K562 (cell line): ENCODE results near the gene PTPRG. TPM values are rescaled to one million over a fixed set of nuclear protein-coding genes. Genes with fewer than 3 reads are reported as not detected.

ENCODE experiments used
- ATAC-seq: fragments of 200-7000 bp; cut with Tn5 transposase; 3 replicates; pipeline ENCODE4 v1.9.1; 2020; ENCODE audit warnings: moderate library complexity
- BruUV-seq: library from RNA; stranded (reverse); fragments of 400-500 nt; replicated peaks from 2 replicates; lab custom pipeline; 2021; lab: Mats Ljungman, UMichigan
- CTCF ChIA-PET: fragments of 300-600 bp; formaldehyde crosslinking; extraction: SDS; loops from one replicate; lab custom pipeline; 2021; ENCODE audit warnings: low intra/inter-chr PET ratio; lab: Yijun Ruan, JAX
- POLR2A ChIA-PET: fragments of 300-600, 350-650 bp; sonication (Branson Sonifier 250); formaldehyde crosslinking; extraction: SDS; loops from one replicate; lab custom pipeline; 2021; ENCODE audit warnings: antibody characterized with exemption, inconsistent platforms; lab: Yijun Ruan, JAX
- DNase-seq, 4 experiments: peaks; one replicate each; pipeline versions ENCODE4 v3.0.0 to v3.0.0-alpha.2; 2011 to 2018; ENCODE audit warnings: low spot score in 3 of 4, mixed read lengths in 3 of 4; ENCODE audit errors: extremely low read depth in 1 of 4
- FAIRE-seq: peaks from 2 replicates; lab custom pipeline; 2011; peaks lifted over from hg19 to GRCh38; lab: Jason Lieb, UNC
- H2AFZ ChIP-seq: 2 replicates; pipeline ENCODE4 v1.6.0; 2011; ENCODE audit warnings: low read depth, low read length, control low read depth, inconsistent platforms
- H3K27ac ChIP-seq: fragments of 200-600 bp; 3 replicates; pipeline ENCODE4 v1.8.0; 2011; ENCODE audit warnings: low read depth, mild to moderate bottlenecking, control low read depth, inconsistent platforms, low read length, moderate library complexity, mixed read lengths; ENCODE audit errors: extremely low read depth
- H3K27me3 ChIP-seq, 2 experiments: fragments of 300-600 bp in 1 of 2; 2 replicates in 1 of 2; 3 replicates in 1 of 2; pipeline versions ENCODE4 v1.6.0 to v1.8.0; 2011; ENCODE audit warnings: inconsistent platforms in 2 of 2, low read length in 2 of 2, mild to moderate bottlenecking in 1 of 2, mixed read lengths in 1 of 2, moderate library complexity in 1 of 2; ENCODE audit not compliant: control insufficient read depth in 2 of 2, insufficient read depth in 2 of 2
- H3K36me3 ChIP-seq: fragments of 300-600 bp; 3 replicates; pipeline ENCODE4 v1.8.0; 2011; ENCODE audit warnings: mild to moderate bottlenecking, low read length, inconsistent platforms; ENCODE audit not compliant: control insufficient read depth, insufficient read depth
- H3K4me1 ChIP-seq, 2 experiments: fragments of 200-600 bp in 1 of 2; replicated peaks in 1 of 2; 2 replicates in 1 of 2; 3 replicates in 1 of 2; pipeline versions ENCODE4 v1.5.1 to v1.8.0; 2011; ENCODE audit warnings: inconsistent platforms in 2 of 2, low read length in 2 of 2, mild to moderate bottlenecking in 1 of 2, mixed read lengths in 1 of 2, moderate library complexity in 1 of 2; ENCODE audit not compliant: control insufficient read depth in 2 of 2, insufficient read depth in 2 of 2
- H3K4me2 ChIP-seq: 2 replicates; pipeline ENCODE4 v1.6.1; 2011; ENCODE audit warnings: low read length, control low read depth, inconsistent platforms, mixed read lengths; ENCODE audit not compliant: insufficient read depth
- H3K4me3 ChIP-seq: fragments of 200-600 bp; sonication (generic), shearing (Covaris generic); 2 replicates; pipeline ENCODE4 v1.5.1; 2016; ENCODE audit warnings: control low read depth, inconsistent platforms
- H3K79me2 ChIP-seq: fragments of 200-600 bp; 3 replicates; pipeline ENCODE4 v1.8.0; 2011; ENCODE audit warnings: low read length, inconsistent platforms; ENCODE audit not compliant: control insufficient read depth, insufficient read depth
- H3K9ac ChIP-seq, 2 experiments: 2 replicates each; pipeline versions ENCODE4 v1.6.0 to v1.6.1; 2011; ENCODE audit warnings: low read depth in 2 of 2, low read length in 2 of 2, control low read depth in 1 of 2, inconsistent platforms in 1 of 2, mild to moderate bottlenecking in 1 of 2, mixed read lengths in 1 of 2; ENCODE audit not compliant: insufficient read depth in 1 of 2
- H3K9me1 ChIP-seq: one replicate; pipeline ENCODE4 v1.6.0; 2011; ENCODE audit warnings: inconsistent platforms, mild to moderate bottlenecking, low read length, moderate library complexity; ENCODE audit not compliant: control insufficient read depth, insufficient read depth
- H3K9me3 ChIP-seq: replicated peaks from 2 replicates; pipeline ENCODE4 v1.5.1; 2011; ENCODE audit warnings: low read depth, low read length, inconsistent platforms; ENCODE audit not compliant: control insufficient read depth, insufficient read depth
- H4K20me1 ChIP-seq: replicated peaks from 2 replicates; pipeline ENCODE4 v1.6.1; 2011; ENCODE audit warnings: low read length, inconsistent platforms, mixed read lengths; ENCODE audit not compliant: control insufficient read depth, insufficient read depth
- ARID1B ChIP-seq: fragments of 450-650 bp; IDR thresholded peaks from 2 replicates; pipeline ENCODE4 v1.6.1; 2016; ENCODE audit warnings: antibody characterized with exemption, mild to moderate bottlenecking, inconsistent platforms
- FOXA1 ChIP-seq: fragments of 450-650 bp; IDR thresholded peaks from 2 replicates; pipeline ENCODE4 v1.6.1; 2016; ENCODE audit warnings: mild to moderate bottlenecking, borderline replicate concordance
- FOXJ3 ChIP-seq: sonication (generic); formaldehyde crosslinking; IDR thresholded peaks from 2 replicates; pipeline ENCODE4 v1.4.0; 2020; ENCODE audit warnings: mild to moderate bottlenecking, missing genetic modification reagents
- HINFP ChIP-seq: fragments of 450-650 bp; conservative IDR thresholded peaks from 2 replicates; pipeline ENCODE4 v1.6.1; 2016; ENCODE audit warnings: missing genetic modification characterization, low read depth, mild to moderate bottlenecking, control low read depth, missing compliant biosample characterization
- MEF2A ChIP-seq: IDR thresholded peaks from 2 replicates; pipeline ENCODE4 v1.6.1; 2011; ENCODE audit warnings: low read depth, mild to moderate bottlenecking, low read length, moderate library complexity; ENCODE audit not compliant: control insufficient read depth
- SAFB ChIP-seq: fragments of 200-400 bp; formaldehyde crosslinking; IDR thresholded peaks from 2 replicates; pipeline ENCODE4 v1.6.1; 2017; ENCODE audit warnings: low read depth, low read length, borderline replicate concordance
- ZZZ3 ChIP-seq: fragments of 450-650 bp; IDR thresholded peaks from 2 replicates; pipeline ENCODE4 v1.6.1; 2016; ENCODE audit warnings: antibody characterized with exemption, mild to moderate bottlenecking, moderate library complexity
- WGBS: fragments of 100-300 bp; shearing (Covaris generic); methylation state at CpG from one replicate; pipeline ENCODE4 v1.1.6; 2016; ENCODE audit warnings: low coverage, mixed read lengths; ENCODE audit not compliant: insufficient coverage; ENCODE audit errors: missing lambda C conversion rate; 5-methylcytosine and 5-hydroxymethylcytosine counted together
- in situ Hi-C: fragments of 300-500 bp; cut with MboI; formaldehyde crosslinking; loops from 4 replicates; pipeline ENCODE4 v1.15.0; 2018; ENCODE audit warnings: inconsistent platforms, mixed read lengths
- intact Hi-C: fragments of 100-400 bp; cut with micrococcal nuclease; formaldehyde crosslinking; loops from 2 replicates; pipeline ENCODE4 v1.14.2; 2022
- polyA plus RNA-seq, 8 experiments: library from polyadenylated mRNA; depleted of rRNA in 4 of 8; stranded (reverse) in 5 of 8; unstranded in 3 of 8; fragments of >200 nt; fragmentation: Nextera tagmentation in 2 of 8; fragmentation: Illumina TruSeq in 1 of 8; extraction: Ambion mirVana in 2 of 8; extraction: Trizol in 1 of 8; gene quantifications; 2 replicates each; pipeline versions ENCODE4 v1.2.1 to v1.2.3, GENCODE V29; 2011 to 2014; ENCODE audit warnings: inconsistent platforms in 1 of 8, missing spikeins in 1 of 8
- total RNA-seq, 7 experiments: library from RNA; depleted of rRNA in 6 of 7; stranded (reverse); fragments of >200 nt in 6 of 7; fragmentation: Illumina TruSeq in 2 of 7; extraction: Trizol in 2 of 7; gene quantifications; 2 replicates each; pipeline versions ENCODE4 v1.2.1 to v1.2.3, GENCODE V29; 2011 to 2021; ENCODE audit warnings: low replicate concordance in 1 of 7
- TF ChIP-seq, protein P1 (sequence below), 3 experiments: IDR thresholded peaks in 2 of 3; conservative IDR thresholded peaks in 1 of 3; 2 replicates each; pipeline ENCODE4 v1.5.1; 2011 to 2012; ENCODE audit warnings: low read length in 3 of 3, mild to moderate bottlenecking in 3 of 3, control low read depth in 2 of 3, improper control_type of control experiment in 1 of 3, inconsistent platforms in 1 of 3, low read depth in 1 of 3, mixed read lengths in 1 of 3, moderate library complexity in 1 of 3; ENCODE audit not compliant: insufficient read depth in 2 of 3

The PTPRG gene
- total and polyA plus RNA-seq, 9 of the 15 experiments (the other 6 are each of a cell fraction or from before 2014, with no cell fraction given), result 0.16 TPM; not detected in 8

DNA sequence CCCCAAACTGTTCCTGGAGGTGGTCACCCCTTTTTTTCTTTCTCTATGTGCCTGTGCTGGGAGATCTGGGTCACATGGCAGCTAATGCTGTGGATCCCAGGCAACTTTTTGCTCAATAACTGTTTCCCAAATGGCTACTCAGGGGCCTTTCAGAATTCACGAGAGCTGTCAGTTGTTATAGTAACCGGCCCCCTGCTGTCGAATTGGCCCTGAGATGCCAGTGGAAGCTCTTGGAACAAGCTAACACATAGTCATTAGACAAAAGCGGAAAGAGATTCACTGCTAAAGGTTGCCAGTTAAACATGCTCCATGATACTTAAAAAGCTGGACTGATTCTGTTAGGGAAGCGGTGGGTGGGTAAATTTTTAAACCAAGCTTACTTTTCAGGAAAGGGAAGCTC is 667.8 kb downstream of the PTPRG start (continued):
- no peak for TF ChIP-seq ZZZ3
- TF ChIP-seq ARID1B, result no peak
- TF ChIP-seq SAFB, result no peak
- TF ChIP-seq HINFP (tag), result no peak
- no peak for TF ChIP-seq MEF2A

DNA sequence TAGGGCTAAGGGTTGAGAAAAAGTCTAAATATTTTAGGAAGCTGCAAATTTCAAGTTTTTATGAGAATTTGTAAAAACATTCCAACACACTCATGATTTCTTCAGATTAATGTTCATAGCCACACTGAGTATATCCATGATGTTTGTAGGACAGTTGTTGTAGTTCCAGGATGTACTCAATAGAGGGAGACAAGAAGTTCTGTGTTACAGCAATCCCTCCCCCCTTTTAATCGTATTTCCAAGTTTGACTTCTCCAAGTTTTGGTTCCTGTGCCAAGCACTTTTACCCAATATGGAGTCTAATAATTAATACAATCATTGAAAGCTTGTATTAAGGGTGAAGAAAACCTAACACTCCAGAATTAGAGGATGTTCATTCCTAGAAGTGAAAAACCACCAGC is 668.5 kb downstream of the PTPRG start:
- H3K27me3 ChIP-seq, result no peaks in the 10 kb centered on the region
- WGBS, result 0% methylated on average over 1 of the region's 1 CpG
- ChIA-PET CTCF (no interaction called here), POLR2A (no interaction called here)
- peak; percentile 48; the same call in 1 of the 3 replicates for ATAC-seq
- no peak overlapping the region for H2AFZ ChIP-seq
- in situ Hi-C loops, result no loop called here
- no peak overlapping the region for H3K27ac ChIP-seq
- H3K36me3 ChIP-seq, result no peaks in the 10 kb centered on the region
- no peak overlapping the region for H3K4me2 ChIP-seq
- TF ChIP-seq, protein P1, sequence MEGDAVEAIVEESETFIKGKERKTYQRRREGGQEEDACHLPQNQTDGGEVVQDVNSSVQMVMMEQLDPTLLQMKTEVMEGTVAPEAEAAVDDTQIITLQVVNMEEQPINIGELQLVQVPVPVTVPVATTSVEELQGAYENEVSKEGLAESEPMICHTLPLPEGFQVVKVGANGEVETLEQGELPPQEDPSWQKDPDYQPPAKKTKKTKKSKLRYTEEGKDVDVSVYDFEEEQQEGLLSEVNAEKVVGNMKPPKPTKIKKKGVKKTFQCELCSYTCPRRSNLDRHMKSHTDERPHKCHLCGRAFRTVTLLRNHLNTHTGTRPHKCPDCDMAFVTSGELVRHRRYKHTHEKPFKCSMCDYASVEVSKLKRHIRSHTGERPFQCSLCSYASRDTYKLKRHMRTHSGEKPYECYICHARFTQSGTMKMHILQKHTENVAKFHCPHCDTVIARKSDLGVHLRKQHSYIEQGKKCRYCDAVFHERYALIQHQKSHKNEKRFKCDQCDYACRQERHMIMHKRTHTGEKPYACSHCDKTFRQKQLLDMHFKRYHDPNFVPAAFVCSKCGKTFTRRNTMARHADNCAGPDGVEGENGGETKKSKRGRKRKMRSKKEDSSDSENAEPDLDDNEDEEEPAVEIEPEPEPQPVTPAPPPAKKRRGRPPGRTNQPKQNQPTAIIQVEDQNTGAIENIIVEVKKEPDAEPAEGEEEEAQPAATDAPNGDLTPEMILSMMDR (IDR thresholded peaks at IDR 0.05 in 2 of 3, conservative IDR thresholded peaks at IDR 0.05 in 1 of 3; ENCODE audit: insufficient read depth in 2 of 3, low read depth in 1 of 3, low read length in 3 of 3), result peak; percentile 3 to 30 (median 28); a peak in 2 of 6 replicates
- TF ChIP-seq FOXA1 (no peak), FOXJ3 (CRISPR knock-in tag) (no peak)
- BruUV-seq, result no TSS peak
- intact Hi-C loops, result no loop called here
- H3K4me1 ChIP-seq, result no peaks in the 10 kb centered on the region
- H4K20me1 ChIP-seq, result no peaks in the 10 kb centered on the region
- H3K9ac ChIP-seq, result no peak overlapping the region
- H3K9me3 ChIP-seq, result no peaks in the 10 kb centered on the region
- no peaks in the 10 kb centered on the region for H3K79me2 ChIP-seq
- no peak for FAIRE-seq
- H3K9me1 ChIP-seq, result no peaks in the 10 kb centered on the region
- peak; percentile 4 to 16 (median 12) for DNase-seq
- no peak overlapping the region for H3K4me3 ChIP-seq
